Lower leg skin (tissue), 4 donors: ENCODE results near the gene KLHDC7B. TPM values are rescaled to one million over a fixed set of nuclear protein-coding genes. Genes with fewer than 3 reads are reported as not detected.

Experiments used
- DNase-seq, 2 donors: peaks; one replicate each; pipeline ENCODE4 v3.0.0-alpha.2; 2019; ENCODE audit warnings: low spot score in 2 of 2
- H3K4me3 ChIP-seq: fragments of 200-600 bp; sonication (generic); 2 replicates; pipeline ENCODE4 v1.5.1; 2017; ENCODE audit warnings: mild to moderate bottlenecking, low read depth; ENCODE audit not compliant: poor library complexity, severe bottlenecking
- CTCF ChIP-seq, 3 donors: fragments of 450-650 bp; IDR thresholded peaks; one replicate each; pipeline ENCODE4 v1.5.1; 2016; ENCODE audit warnings: antibody characterized with exemption in 3 of 3, mild to moderate bottlenecking in 3 of 3, moderate library complexity in 2 of 3
- POLR2A ChIP-seq, 2 donors: fragments of 450-650 bp; IDR thresholded peaks; one replicate each; pipeline ENCODE4 v1.6.1; 2016 to 2017; ENCODE audit warnings: antibody characterized with exemption in 2 of 2, mild to moderate bottlenecking in 1 of 2, moderate library complexity in 1 of 2
- WGBS, 2 donors: methylation state at CpG; one replicate each; pipeline ENCODE4 v1.1.5; 2018; 5-methylcytosine and 5-hydroxymethylcytosine counted together
- intact Hi-C: fragments of 100-400 bp; cut with DNase I; formaldehyde crosslinking; loops from one replicate; pipeline ENCODE4 v1.15.0; 2023; ENCODE audit warnings: low total_unique reads
- total RNA-seq, 4 donors: library from RNA; depleted of rRNA; stranded (reverse); fragments of >200 nt; gene quantifications; one replicate each; pipeline ENCODE4 v1.1.0, GENCODE V29; 2016

The KLHDC7B gene
- total RNA-seq, result under 1 TPM in 2 of 4 donors, not detected in 2; 0.07 to 0.10 TPM

- WGBS, 2 donors, result 64 to 81% methylated on average over 8 to 10 of the region's 10 CpGs
- intact Hi-C loops, result no loop called here
- TF ChIP-seq POLR2A (IDR thresholded peaks at IDR 0.05), result no peak
- TF ChIP-seq CTCF (IDR thresholded peaks at IDR 0.05), result no peak
- DNase-seq, result no peak
- H3K4me3 ChIP-seq, result no peak within 1 kb of the TSS
These were observed at the start of gene KLHDC7B for GRCh38 chr22:50545522-50546325. Gene KLHDC7B (plus strand): TSS chr22:50545899. CDS start chr22:50546244, 345 bp downstream.

GRCh38 chr22:50497093-50497492 is 48.6 kb upstream of the KLHDC7B start:
- H3K4me3 ChIP-seq, result no peak overlapping the region
- no peak for DNase-seq
- WGBS, 2 donors, result 81 to 82% methylated on average over 6 of the region's 6 CpGs
- TF ChIP-seq CTCF (IDR thresholded peaks at IDR 0.05), result no peak
- TF ChIP-seq POLR2A (IDR thresholded peaks at IDR 0.05), result no peak
- intact Hi-C loops, result no loop called here

- TF ChIP-seq CTCF (IDR thresholded peaks at IDR 0.05) (no peak), POLR2A (IDR thresholded peaks at IDR 0.05) (no peak)
- no peak overlapping the region for H3K4me3 ChIP-seq
- intact Hi-C loops, result no loop called here
- peak; percentile 50 to 92 for DNase-seq
- 15 to 23% methylated on average over 13 of the region's 13 CpGs for WGBS, 2 donors
These were observed 47.3 kb upstream of the KLHDC7B start for GRCh38 chr22:50498322-50498890.

GRCh38 chr22:50500452-50500851 is 45.2 kb upstream of the KLHDC7B start:
- 90 to 91% methylated on average over 12 of the region's 12 CpGs for WGBS, 2 donors
- intact Hi-C loops, result no loop called here

GRCh38 chr22:50502096-50502495 is 43.6 kb upstream of the KLHDC7B start:
- no peak for DNase-seq
- TF ChIP-seq CTCF (IDR thresholded peaks at IDR 0.05) (no peak), POLR2A (IDR thresholded peaks at IDR 0.05) (no peak)
- H3K4me3 ChIP-seq, result no peak overlapping the region
- WGBS, 2 donors, result 89 to 90% methylated on average over 6 of the region's 6 CpGs
- intact Hi-C loops, result no loop called here

More at GRCh38 chr22:50500452-50500851, 45.2 kb upstream of the KLHDC7B start:
- TF ChIP-seq POLR2A (IDR thresholded peaks at IDR 0.05), result no peak
- TF ChIP-seq CTCF (IDR thresholded peaks at IDR 0.05), result no peak
- no peak overlapping the region for H3K4me3 ChIP-seq
- DNase-seq, result no peak
